Panc1 (cell line): Measurements from ENCODE around the gene SYCE1L. TPM values are rescaled to one million over a fixed set of nuclear protein-coding genes. Genes with fewer than 3 reads are reported as not detected.

Source experiments
- ATAC-seq: fragments of 200-7000 bp; cut with Tn5 transposase; 2 replicates; pipeline ENCODE4 v1.9.1; 2020; ENCODE audit warnings: mild to moderate bottlenecking, moderate library complexity
- BruUV-seq: library from RNA; stranded (reverse); fragments of 400-500 nt; replicated peaks from 2 replicates; lab custom pipeline; 2021; lab: Mats Ljungman, UMichigan
- CTCF ChIA-PET: fragments of 300-600 bp; sonication (Branson Sonifier 250); formaldehyde crosslinking; loops from one replicate; lab custom pipeline; 2022; ENCODE audit warnings: antibody characterized with exemption; lab: Charles Lee
- POLR2A ChIA-PET: fragments of 300-600 bp; sonication (Branson Sonifier 250); formaldehyde crosslinking; loops from one replicate; lab custom pipeline; 2022; ENCODE audit warnings: antibody characterized with exemption; lab: Charles Lee
- DNase-seq: peaks from one replicate; pipeline ENCODE4 v3.0.0-alpha.2; 2010; ENCODE audit warnings: low read depth, low spot score
- H3K27ac ChIP-seq: 2 replicates; pipeline ENCODE4 v1.5.1; 2011; ENCODE audit warnings: mild to moderate bottlenecking, low read length, inconsistent platforms
- H3K27me3 ChIP-seq: fragments of 200-500 bp; sonication (Bioruptor generic); 2 replicates; pipeline ENCODE4 v1.6.0; 2014; ENCODE audit warnings: low read length, inconsistent platforms; ENCODE audit not compliant: control insufficient read depth, insufficient read depth
- H3K36me3 ChIP-seq: fragments of 200-500 bp; sonication (Bioruptor generic); 2 replicates; pipeline ENCODE4 v1.5.1; 2014; ENCODE audit warnings: inconsistent platforms, mild to moderate bottlenecking, low read length, moderate library complexity; ENCODE audit not compliant: control insufficient read depth, insufficient read depth
- H3K4me1 ChIP-seq: 2 replicates; pipeline ENCODE4 v1.5.1; 2011; ENCODE audit warnings: inconsistent platforms, mild to moderate bottlenecking, low read length, moderate library complexity; ENCODE audit not compliant: control insufficient read depth, insufficient read depth
- H3K4me3 ChIP-seq, 2 experiments: 2 replicates each; pipeline ENCODE4 v1.5.1; 2011 to 2012; ENCODE audit warnings: low read depth in 2 of 2, low read length in 2 of 2, mild to moderate bottlenecking in 2 of 2, inconsistent platforms in 1 of 2, moderate library complexity in 1 of 2
- H3K9me3 ChIP-seq: fragments of 200-500 bp; sonication (Bioruptor generic); 2 replicates; pipeline ENCODE4 v1.5.1; 2014; ENCODE audit warnings: low read depth, mild to moderate bottlenecking, inconsistent platforms, low read length, moderate library complexity; ENCODE audit not compliant: control insufficient read depth, insufficient read depth
- CTCF ChIP-seq: fragments of 450-650 bp; IDR thresholded peaks from 2 replicates; pipeline ENCODE4 v1.5.1; 2017; ENCODE audit warnings: mild to moderate bottlenecking
- POLR2AphosphoS5 ChIP-seq: IDR thresholded peaks from 2 replicates; pipeline ENCODE4 v1.6.1; 2012; ENCODE audit warnings: mild to moderate bottlenecking, low read depth, low read length, moderate library complexity
- REST ChIP-seq, 2 experiments: IDR thresholded peaks; 2 replicates each; pipeline ENCODE4 v1.6.1; 2011 to 2012; ENCODE audit warnings: low read depth in 2 of 2, control low read depth in 1 of 2, low read length in 1 of 2, mild to moderate bottlenecking in 1 of 2, moderate library complexity in 1 of 2; ENCODE audit not compliant: insufficient read depth in 1 of 2
- SIN3A ChIP-seq: IDR thresholded peaks from 2 replicates; pipeline ENCODE4 v1.6.1; 2012; ENCODE audit warnings: low read depth, mild to moderate bottlenecking, low read length, moderate library complexity, borderline replicate concordance; ENCODE audit not compliant: insufficient read depth
- TCF7L2 ChIP-seq: IDR thresholded peaks from 2 replicates; pipeline ENCODE4 v1.6.1; 2011; ENCODE audit warnings: mild to moderate bottlenecking, low read depth, low read length, inconsistent platforms
- in situ Hi-C: cut with HindIII; loops from 2 replicates; pipeline ENCODE4 v1.10.0; 2016; ENCODE audit warnings: low sequenced_read_pairs, low pct_unique_long_range_greater_than_20kb
- intact Hi-C: fragments of 100-400 bp; cut with micrococcal nuclease; formaldehyde crosslinking; loops from one replicate; pipeline ENCODE4 v1.10.0; 2022; ENCODE audit not compliant: unreplicated experiment
- total RNA-seq: library from RNA; stranded (reverse); gene quantifications from one replicate; pipeline ENCODE4 v1.2.1, GENCODE V29; 2021; ENCODE audit not compliant: unreplicated experiment

SYCE1L gene
- total RNA-seq, 1 experiment from 2014 or later: 4.5 TPM

- no peak for ATAC-seq
- CTCF ChIA-PET: interaction anchor here (0.6 kb wide), 1 partner anchor 85 kb away, joined by 4 read pairs; no protein-coding TSS in a partner anchor
- intact Hi-C loops: loop anchor here (10.0 kb wide), 1 partner anchor 741 kb away; no protein-coding TSS in a partner anchor
Measured at GRCh38 chr16:77233799-77234519, 34.8 kb downstream of the SYCE1L start.

GRCh38 chr16:77234611-77235010 is 35.4 kb downstream of the SYCE1L start:
- DNase-seq: no peak
- Histone ChIP-seq H3K27me3 (no peaks in the 10 kb centered on the region), H3K9me3 (no peaks in the 10 kb centered on the region), H3K4me3 (peak overlapping the region; percentile 25 to 56), H3K36me3 (no peaks in the 10 kb centered on the region), H3K27ac (peak overlapping the region; percentile 74; the same call in 1 of the 2 replicates), H3K4me1 (peaks cover 13% of the 10 kb centered on the region)
- in situ Hi-C loops: no loop called here
- intact Hi-C loops: loop anchor here (5.0 to 10.0 kb wide), 3 partner anchors 198 to 740 kb away; no protein-coding TSS in a partner anchor
- ATAC-seq: peak; percentile 74
- TF ChIP-seq CTCF (no peak), SIN3A (no peak), REST (IDR thresholded peaks at IDR 0.05; ENCODE audit: insufficient read depth in 1 of 2, low read depth in 2 of 2, low read length in 1 of 2) (no peak)
- ChIA-PET CTCF (interaction anchor here (0.6 kb wide), 1 partner anchor 85 kb away, joined by 4 read pairs; no protein-coding TSS in a partner anchor), POLR2A (no interaction called here)
- no TSS peak for BruUV-seq

More at GRCh38 chr16:77233799-77234519, 34.8 kb downstream of the SYCE1L start:
- Histone ChIP-seq H3K36me3 (no peaks in the 10 kb centered on the region), H3K9me3 (no peaks in the 10 kb centered on the region), H3K27ac (peak overlapping the region; percentile 74; the same call in 1 of the 2 replicates), H3K27me3 (no peaks in the 10 kb centered on the region), H3K4me1 (peaks cover 13% of the 10 kb centered on the region), H3K4me3 (peak overlapping the region; percentile 25 to 56)
- TF ChIP-seq SIN3A (no peak), REST (IDR thresholded peaks at IDR 0.05; ENCODE audit: insufficient read depth in 1 of 2, low read depth in 2 of 2, low read length in 1 of 2) (no peak), CTCF (no peak), TCF7L2 (no peak), POLR2AphosphoS5 (no peak)
- POLR2A ChIA-PET: no interaction called here
- no TSS peak for BruUV-seq
- in situ Hi-C loops: no loop called here
- DNase-seq: no peak
